HepG2 (cell line): ENCODE data around the gene HECTD2. TPM values are rescaled to one million over a fixed set of nuclear protein-coding genes. Genes with fewer than 3 reads are reported as not detected.

ENCODE experiments used
- ATAC-seq: fragments of 200-7000 bp; cut with Tn5 transposase; 3 replicates; pipeline ENCODE4 v1.9.1; 2020; ENCODE audit warnings: mild to moderate bottlenecking, moderate library complexity
- BruUV-seq: library from RNA; stranded (reverse); fragments of 400-500 nt; replicated peaks from 2 replicates; lab custom pipeline; 2021; lab: Mats Ljungman, UMichigan
- CTCF ChIA-PET: fragments of 300-600 bp; formaldehyde crosslinking; extraction: SDS; loops from one replicate; lab custom pipeline; 2021; ENCODE audit warnings: low total read pairs, inconsistent platforms, low intra/inter-chr PET ratio; lab: Yijun Ruan, JAX
- POLR2A ChIA-PET: fragments of 350-600 bp; sonication (Branson Sonifier 250); formaldehyde crosslinking; loops from one replicate; lab custom pipeline; 2020; ENCODE audit warnings: antibody characterized with exemption, inconsistent platforms; lab: Yijun Ruan, JAX
- DNase-seq: peaks from one replicate; pipeline ENCODE4 v3.0.0-alpha.2; 2015; ENCODE audit warnings: low spot score
- FAIRE-seq: peaks from 3 replicates; lab custom pipeline; 2011; peaks lifted over from hg19 to GRCh38; lab: Jason Lieb, UNC
- H2AFZ ChIP-seq: one replicate; pipeline ENCODE4 v1.6.1; 2011; ENCODE audit warnings: low read length, inconsistent platforms
- H3K27ac ChIP-seq: fragments of 300-600 bp; 3 replicates; pipeline ENCODE4 v1.8.0; 2011; ENCODE audit warnings: mixed run types, mild to moderate bottlenecking, mixed read lengths, low read length, inconsistent platforms; ENCODE audit not compliant: insufficient read depth; ENCODE audit errors: extremely low read length
- H3K27me3 ChIP-seq, 2 experiments: fragments of 200-600 bp in 1 of 2; 2 replicates in 1 of 2; 3 replicates in 1 of 2; pipeline versions ENCODE4 v1.6.0 to v1.8.0; 2011; ENCODE audit warnings: low read length in 2 of 2, mild to moderate bottlenecking in 2 of 2, moderate library complexity in 2 of 2, inconsistent platforms in 1 of 2; ENCODE audit not compliant: insufficient read depth in 2 of 2, control insufficient read depth in 1 of 2
- H3K36me3 ChIP-seq, 2 experiments: fragments of 200-600 bp in 1 of 2; replicated peaks in 1 of 2; 2 replicates in 1 of 2; 3 replicates in 1 of 2; pipeline versions ENCODE4 v1.5.1 to v1.8.0; 2011; ENCODE audit warnings: low read length in 2 of 2, inconsistent platforms in 1 of 2; ENCODE audit not compliant: insufficient read depth in 2 of 2, control insufficient read depth in 1 of 2
- H3K4me1 ChIP-seq: 2 replicates; pipeline ENCODE4 v1.5.1; 2012; ENCODE audit warnings: low read length, inconsistent platforms; ENCODE audit not compliant: insufficient read depth
- H3K4me2 ChIP-seq: 2 replicates; pipeline ENCODE4 v1.6.0; 2011; ENCODE audit warnings: low read depth, low read length, inconsistent platforms
- H3K4me3 ChIP-seq, 3 experiments: fragments of 200-600 bp in 1 of 3; sonication (generic), shearing (Covaris generic) in 1 of 3; replicated peaks in 1 of 3; 2 replicates each; pipeline ENCODE4 v1.5.1; 2011 to 2016; ENCODE audit warnings: low read length in 3 of 3, inconsistent platforms in 2 of 3, low read depth in 2 of 3, mild to moderate bottlenecking in 2 of 3, control low read depth in 1 of 3, mixed read lengths in 1 of 3; ENCODE audit not compliant: insufficient read depth in 1 of 3
- H3K79me2 ChIP-seq: one replicate; pipeline ENCODE4 v1.6.1; 2011; ENCODE audit warnings: low read length, inconsistent platforms; ENCODE audit not compliant: insufficient read depth
- H3K9ac ChIP-seq: 2 replicates; pipeline ENCODE4 v1.6.0; 2011; ENCODE audit warnings: mild to moderate bottlenecking, low read depth, low read length, inconsistent platforms; ENCODE audit not compliant: insufficient read depth
- H3K9me3 ChIP-seq: 2 replicates; pipeline ENCODE4 v1.5.1; 2012; ENCODE audit warnings: mild to moderate bottlenecking, low read length
- H4K20me1 ChIP-seq: 2 replicates; pipeline ENCODE4 v1.6.0; 2011; ENCODE audit warnings: inconsistent platforms, mild to moderate bottlenecking, low read length, moderate library complexity; ENCODE audit not compliant: insufficient read depth
- AGO2 ChIP-seq: fragments of 200-400 bp; formaldehyde crosslinking; optimal IDR thresholded peaks from 2 replicates; pipeline ENCODE3; 2017; ENCODE audit warnings: mild to moderate bottlenecking, low read depth, low read length, moderate library complexity
- EED ChIP-seq: sonication (generic); formaldehyde crosslinking; IDR thresholded peaks from 2 replicates; pipeline ENCODE4 v1.5.0; 2020; ENCODE audit warnings: mild to moderate bottlenecking, missing genetic modification reagents
- ESRRA ChIP-seq: sonication (generic); formaldehyde crosslinking; IDR thresholded peaks from 2 replicates; pipeline ENCODE4 v1.5.1; 2020; ENCODE audit warnings: mild to moderate bottlenecking, low read depth, missing genetic modification reagents
- HNF4G ChIP-seq, 2 experiments: sonication (generic) in 1 of 2; formaldehyde crosslinking in 1 of 2; IDR thresholded peaks; 2 replicates each; pipeline versions ENCODE4 v1.4.0 to v1.6.1; 2011 to 2020; ENCODE audit warnings: borderline replicate concordance in 2 of 2, low read depth in 2 of 2, mild to moderate bottlenecking in 2 of 2, low read length in 1 of 2, missing genetic modification reagents in 1 of 2, moderate library complexity in 1 of 2
- NFKBIZ ChIP-seq: IDR thresholded peaks from 2 replicates; pipeline ENCODE4 v1.6.1; 2018; ENCODE audit warnings: missing genetic modification reagents, missing compliant biosample characterization
- RBM39 ChIP-seq: fragments of 200-400 bp; formaldehyde crosslinking; IDR thresholded peaks from one replicate; pipeline ENCODE4 v1.6.1; 2018; ENCODE audit warnings: antibody characterized with exemption, mild to moderate bottlenecking, low read depth, low read length; ENCODE audit not compliant: poor library complexity, severe bottlenecking
- TGIF2 ChIP-seq: IDR thresholded peaks from 2 replicates; pipeline ENCODE4 v1.6.1; 2016; ENCODE audit warnings: control low read depth, missing compliant biosample characterization
- ZNF383 ChIP-seq: sonication (generic); formaldehyde crosslinking; IDR thresholded peaks from 2 replicates; pipeline ENCODE4 v1.4.0; 2020; ENCODE audit warnings: missing genetic modification reagents, mild to moderate bottlenecking, borderline replicate concordance
- ZNF451 ChIP-seq: sonication (generic); formaldehyde crosslinking; IDR thresholded peaks from 2 replicates; pipeline ENCODE4 v1.5.0; 2020; ENCODE audit warnings: mild to moderate bottlenecking, missing genetic modification reagents
- WGBS: methylation state at CpG from one replicate; pipeline ENCODE4 v1.1.6; 2017; ENCODE audit warnings: low lambda C conversion rate; 5-methylcytosine and 5-hydroxymethylcytosine counted together
- in situ Hi-C: cut with HindIII; loops from 2 replicates; pipeline ENCODE4 v1.10.0; 2017; ENCODE audit warnings: low pct_unique_long_range_greater_than_20kb; ENCODE audit not compliant: extremely low pct_ligation_motif_present
- intact Hi-C: fragments of 100-400 bp; cut with micrococcal nuclease; formaldehyde crosslinking; loops from one replicate; pipeline ENCODE4 v1.10.0; 2022; ENCODE audit not compliant: unreplicated experiment
- polyA plus RNA-seq, 8 experiments: library from polyadenylated mRNA; depleted of rRNA in 3 of 8; stranded (reverse) in 7 of 8; unstranded in 1 of 8; fragments of >200 nt; fragmentation: Illumina TruSeq in 4 of 8; extraction: Trizol in 4 of 8; gene quantifications; 2 replicates each; pipeline versions ENCODE4 v1.2.1 to v1.2.3, GENCODE V29; 2011 to 2016; ENCODE audit warnings: low read depth in 4 of 8, missing spikeins in 1 of 8, mixed read lengths in 1 of 8; ENCODE audit not compliant: insufficient read depth in 1 of 8
- total RNA-seq, 5 experiments: library from RNA; depleted of rRNA; stranded (reverse); fragments of >200 nt; fragmentation: Illumina TruSeq; extraction: Trizol; gene quantifications; 2 replicates each; pipeline ENCODE4 v1.2.3, GENCODE V29; 2016; ENCODE audit warnings: low read depth in 1 of 5
- TF ChIP-seq, protein P1 (sequence below): sonication (generic); formaldehyde crosslinking; IDR thresholded peaks from 2 replicates; pipeline ENCODE4 v1.4.0; 2020; ENCODE audit warnings: missing genetic modification reagents, borderline replicate concordance
- TF ChIP-seq, protein P2 (sequence below), 2 experiments: sonication (generic) in 1 of 2; formaldehyde crosslinking in 1 of 2; IDR thresholded peaks; 2 replicates each; pipeline versions ENCODE4 v1.5.1 to v1.6.1; 2011 to 2020; ENCODE audit warnings: borderline replicate concordance in 1 of 2, low read depth in 1 of 2, low read length in 1 of 2, mild to moderate bottlenecking in 1 of 2, missing genetic modification reagents in 1 of 2, moderate library complexity in 1 of 2
- TF ChIP-seq, protein P3 (sequence below): sonication (generic); formaldehyde crosslinking; IDR thresholded peaks from 2 replicates; pipeline ENCODE4 v1.5.0; 2020; ENCODE audit warnings: mild to moderate bottlenecking, missing genetic modification reagents

HECTD2 gene
- total and polyA plus RNA-seq, 2 of the 13 experiments (the other 11 are each of a cell fraction or from before 2014, with no cell fraction given) = 3.2 to 5.2 TPM

DNA sequence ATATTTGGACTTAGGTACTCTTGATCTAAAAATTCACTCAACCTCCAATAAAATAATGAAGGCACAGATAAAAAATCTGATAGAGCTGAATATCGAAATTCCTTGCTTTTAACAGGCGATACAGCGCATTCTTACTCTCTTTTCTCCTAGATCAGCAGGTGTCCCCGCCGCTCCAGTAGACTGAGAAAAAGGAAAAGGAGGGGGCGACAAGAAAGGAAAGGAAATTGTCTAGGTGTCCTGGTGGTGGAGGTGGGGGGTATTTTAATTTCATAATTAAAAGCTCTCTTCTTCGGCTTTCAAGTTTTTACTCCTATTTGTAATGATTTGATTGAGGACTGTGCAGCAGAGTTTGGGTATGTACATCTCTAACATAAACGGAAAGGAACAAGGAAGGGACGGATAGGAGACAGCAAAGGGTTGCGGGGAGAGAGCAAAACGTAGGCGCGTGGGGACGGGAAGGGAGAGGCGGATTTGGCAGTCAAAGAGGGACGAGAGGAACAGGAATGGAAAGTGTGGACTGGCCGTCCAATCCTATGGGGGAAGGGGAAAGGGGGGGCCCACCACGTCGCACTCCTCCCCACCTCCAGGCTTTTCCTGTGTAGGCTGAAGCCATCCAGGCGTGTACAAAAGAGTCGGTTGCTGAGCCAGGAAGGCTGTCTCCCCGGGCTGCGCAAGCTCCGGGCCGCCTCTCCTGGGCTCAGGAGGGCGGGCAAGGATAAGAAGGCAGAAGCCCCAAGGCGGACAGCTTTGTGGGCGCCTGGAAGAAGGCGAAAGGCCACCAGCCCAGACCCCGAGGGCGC is 875 bp upstream of the HECTD2 start (continued):
- TF ChIP-seq, protein P1, sequence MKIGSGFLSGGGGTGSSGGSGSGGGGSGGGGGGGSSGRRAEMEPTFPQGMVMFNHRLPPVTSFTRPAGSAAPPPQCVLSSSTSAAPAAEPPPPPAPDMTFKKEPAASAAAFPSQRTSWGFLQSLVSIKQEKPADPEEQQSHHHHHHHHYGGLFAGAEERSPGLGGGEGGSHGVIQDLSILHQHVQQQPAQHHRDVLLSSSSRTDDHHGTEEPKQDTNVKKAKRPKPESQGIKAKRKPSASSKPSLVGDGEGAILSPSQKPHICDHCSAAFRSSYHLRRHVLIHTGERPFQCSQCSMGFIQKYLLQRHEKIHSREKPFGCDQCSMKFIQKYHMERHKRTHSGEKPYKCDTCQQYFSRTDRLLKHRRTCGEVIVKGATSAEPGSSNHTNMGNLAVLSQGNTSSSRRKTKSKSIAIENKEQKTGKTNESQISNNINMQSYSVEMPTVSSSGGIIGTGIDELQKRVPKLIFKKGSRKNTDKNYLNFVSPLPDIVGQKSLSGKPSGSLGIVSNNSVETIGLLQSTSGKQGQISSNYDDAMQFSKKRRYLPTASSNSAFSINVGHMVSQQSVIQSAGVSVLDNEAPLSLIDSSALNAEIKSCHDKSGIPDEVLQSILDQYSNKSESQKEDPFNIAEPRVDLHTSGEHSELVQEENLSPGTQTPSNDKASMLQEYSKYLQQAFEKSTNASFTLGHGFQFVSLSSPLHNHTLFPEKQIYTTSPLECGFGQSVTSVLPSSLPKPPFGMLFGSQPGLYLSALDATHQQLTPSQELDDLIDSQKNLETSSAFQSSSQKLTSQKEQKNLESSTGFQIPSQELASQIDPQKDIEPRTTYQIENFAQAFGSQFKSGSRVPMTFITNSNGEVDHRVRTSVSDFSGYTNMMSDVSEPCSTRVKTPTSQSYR (CRISPR knock-in tag) = peak; percentile 48; the same call in 1 of the 2 replicates

DNA sequence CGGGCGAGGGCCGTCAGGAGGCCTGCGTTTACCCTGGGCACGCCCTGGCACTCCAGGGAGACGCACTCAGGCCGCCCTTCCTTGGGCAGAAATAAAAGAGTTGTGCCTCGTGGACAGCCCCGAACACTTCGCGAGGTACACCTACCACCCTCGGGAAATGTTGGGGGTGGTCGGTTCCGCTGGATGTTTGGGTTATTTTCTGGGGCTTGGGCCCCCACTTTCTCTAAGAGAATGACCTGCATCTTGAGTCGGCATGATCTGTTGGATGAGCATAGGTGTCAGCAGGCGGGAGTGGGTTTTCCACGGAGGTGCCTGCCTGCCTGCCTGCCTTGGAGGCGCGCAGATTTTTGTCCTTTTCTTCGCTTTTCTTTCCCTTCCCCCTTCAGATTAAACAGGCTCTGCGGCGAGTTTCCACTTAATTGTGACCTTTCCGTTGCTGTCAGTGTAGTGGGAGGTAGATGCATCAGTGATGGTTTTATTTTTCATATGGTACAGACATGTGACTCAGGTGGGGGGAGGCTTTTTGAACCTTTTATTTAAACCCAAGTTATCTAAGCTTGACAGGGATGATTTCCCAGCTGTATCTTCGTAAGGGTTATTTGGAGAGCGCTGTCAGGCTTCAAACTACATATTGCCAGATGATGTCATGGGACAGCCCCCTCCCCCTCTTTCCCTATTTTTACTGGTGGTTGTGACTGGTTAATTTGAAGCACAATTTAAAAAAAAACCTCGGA is 661 bp downstream of the HECTD2 start:
- H2AFZ ChIP-seq = peak overlapping the region; percentile 71
- in situ Hi-C loops = no loop called here
- FAIRE-seq (no peak), ATAC-seq (no peak; the same call in 2 of the 3 replicates), DNase-seq (no peak)
- H4K20me1 ChIP-seq = no peaks in the 10 kb centered on the region
- H3K9me3 ChIP-seq = no peaks in the 10 kb centered on the region
- peak overlapping the region; percentile 77 for H3K4me2 ChIP-seq
- peak overlapping the region; percentile 68 to 99 (median 74) for H3K4me3 ChIP-seq
- no peaks in the 10 kb centered on the region for H3K36me3 ChIP-seq
- WGBS = 10% methylated on average over 23 of the region's 26 CpGs
- H3K27me3 ChIP-seq = peaks cover 2 to 7% of the 10 kb centered on the region in 2 experiments; a peak in 2 of 5 replicates
- H3K4me1 ChIP-seq = peaks cover 25% of the 10 kb centered on the region
- no peaks in the 10 kb centered on the region for H3K79me2 ChIP-seq
- no TSS peak for BruUV-seq
- intact Hi-C loops = loop anchor here (1.0 to 10.0 kb wide), 2 partner anchors 224 to 334 kb away; no protein-coding TSS in a partner anchor
- ChIA-PET POLR2A (no interaction called here), CTCF (interaction anchor here (2.5 kb wide), 1 partner anchor 21 kb away, joined by 13 read pairs; no protein-coding TSS in a partner anchor)
- peak overlapping the region; percentile 78 for H3K9ac ChIP-seq
- peak overlapping the region; percentile 49 for H3K27ac ChIP-seq
- TF ChIP-seq NFKBIZ = no peak
- no peak for TF ChIP-seq ZNF383 (CRISPR knock-in tag)
- TF ChIP-seq ZNF451 (CRISPR knock-in tag) = no peak
- TF ChIP-seq, protein P2, sequence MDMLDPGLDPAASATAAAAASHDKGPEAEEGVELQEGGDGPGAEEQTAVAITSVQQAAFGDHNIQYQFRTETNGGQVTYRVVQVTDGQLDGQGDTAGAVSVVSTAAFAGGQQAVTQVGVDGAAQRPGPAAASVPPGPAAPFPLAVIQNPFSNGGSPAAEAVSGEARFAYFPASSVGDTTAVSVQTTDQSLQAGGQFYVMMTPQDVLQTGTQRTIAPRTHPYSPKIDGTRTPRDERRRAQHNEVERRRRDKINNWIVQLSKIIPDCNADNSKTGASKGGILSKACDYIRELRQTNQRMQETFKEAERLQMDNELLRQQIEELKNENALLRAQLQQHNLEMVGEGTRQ (IDR thresholded peaks at IDR 0.05; ENCODE audit: low read depth, low read length) = no peak
- TF ChIP-seq, protein P2 (CRISPR knock-in tag; IDR thresholded peaks at IDR 0.05; ENCODE audit: borderline replicate concordance) = no peak
- TF ChIP-seq EED = no peak
- 0 out of 2 replicates have a peak, but pooled peaks have one; percentile 36 for TF ChIP-seq TGIF2 (CRISPR knock-in tag)
- TF ChIP-seq ESRRA (CRISPR knock-in tag) = 0 out of 2 replicates have a peak, but pooled peaks have one; percentile 7
- 0 out of 2 replicates have a peak, but pooled peaks have one; percentile 1 for TF ChIP-seq HNF4G (IDR thresholded peaks at IDR 0.05; ENCODE audit: borderline replicate concordance, low read depth, low read length)
- TF ChIP-seq HNF4G (CRISPR knock-in tag; IDR thresholded peaks at IDR 0.05; ENCODE audit: borderline replicate concordance, low read depth) = no peak
- peak; percentile 10 for TF ChIP-seq RBM39
- TF ChIP-seq, protein P3, sequence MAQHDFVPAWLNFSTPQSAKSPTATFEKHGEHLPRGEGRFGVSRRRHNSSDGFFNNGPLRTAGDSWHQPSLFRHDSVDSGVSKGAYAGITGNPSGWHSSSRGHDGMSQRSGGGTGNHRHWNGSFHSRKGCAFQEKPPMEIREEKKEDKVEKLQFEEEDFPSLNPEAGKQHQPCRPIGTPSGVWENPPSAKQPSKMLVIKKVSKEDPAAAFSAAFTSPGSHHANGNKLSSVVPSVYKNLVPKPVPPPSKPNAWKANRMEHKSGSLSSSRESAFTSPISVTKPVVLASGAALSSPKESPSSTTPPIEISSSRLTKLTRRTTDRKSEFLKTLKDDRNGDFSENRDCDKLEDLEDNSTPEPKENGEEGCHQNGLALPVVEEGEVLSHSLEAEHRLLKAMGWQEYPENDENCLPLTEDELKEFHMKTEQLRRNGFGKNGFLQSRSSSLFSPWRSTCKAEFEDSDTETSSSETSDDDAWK = no peak
- TF ChIP-seq AGO2 = peak; percentile 2
